HG03571 (cell line): ENCODE data around the gene ARHGEF17.

ENCODE experiments used
- ATAC-seq: cut with Tn5 transposase; IDR thresholded peaks from one replicate; pipeline ENCODE4 v1.9.1; 2021; ENCODE audit not compliant: unreplicated experiment

ARHGEF17 gene

DNA sequence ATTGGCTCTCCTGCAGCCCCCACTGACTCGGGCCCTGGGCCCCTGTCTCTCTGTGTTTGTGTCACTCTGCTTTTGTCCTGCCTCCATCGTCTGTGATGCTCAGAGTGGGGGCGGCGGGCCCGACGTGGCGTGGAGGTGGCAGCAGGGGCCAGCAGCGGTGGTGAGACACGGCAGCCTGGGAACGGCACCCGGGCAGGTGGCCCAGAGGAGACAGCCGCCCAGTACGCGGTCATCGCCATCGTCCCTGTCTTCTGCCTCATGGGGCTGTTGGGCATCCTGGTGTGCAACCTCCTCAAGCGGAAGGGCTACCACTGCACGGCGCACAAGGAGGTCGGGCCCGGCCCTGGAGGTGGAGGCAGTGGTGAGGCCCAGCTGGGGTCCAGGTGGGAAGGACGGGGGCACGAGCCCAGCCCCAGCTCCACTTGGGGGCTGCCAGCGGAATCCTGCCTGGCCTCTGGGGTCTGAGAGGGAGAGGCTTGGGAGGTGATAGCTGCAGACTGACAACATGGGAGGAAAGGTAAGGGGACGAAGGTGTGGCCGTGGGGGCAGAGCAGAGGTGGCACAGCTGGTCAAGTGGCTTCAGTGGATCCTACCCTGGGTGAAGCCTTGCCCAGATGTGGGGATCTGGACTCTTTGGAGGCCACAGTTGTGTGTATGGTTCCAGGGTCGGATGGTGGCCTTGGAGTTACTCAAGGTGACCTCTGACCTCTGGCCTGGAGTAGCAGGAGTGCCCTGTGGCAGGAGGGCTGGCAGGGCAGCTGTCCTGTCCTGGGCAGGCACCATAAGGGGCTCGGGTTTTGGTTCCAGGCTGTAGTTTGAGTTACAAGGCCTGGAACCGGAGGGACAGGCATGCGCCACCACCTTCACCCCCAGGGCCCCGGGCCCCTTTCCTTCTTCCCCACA lies 84.3 kb downstream of the ARHGEF17 start:
- no peak for ATAC-seq

DNA sequence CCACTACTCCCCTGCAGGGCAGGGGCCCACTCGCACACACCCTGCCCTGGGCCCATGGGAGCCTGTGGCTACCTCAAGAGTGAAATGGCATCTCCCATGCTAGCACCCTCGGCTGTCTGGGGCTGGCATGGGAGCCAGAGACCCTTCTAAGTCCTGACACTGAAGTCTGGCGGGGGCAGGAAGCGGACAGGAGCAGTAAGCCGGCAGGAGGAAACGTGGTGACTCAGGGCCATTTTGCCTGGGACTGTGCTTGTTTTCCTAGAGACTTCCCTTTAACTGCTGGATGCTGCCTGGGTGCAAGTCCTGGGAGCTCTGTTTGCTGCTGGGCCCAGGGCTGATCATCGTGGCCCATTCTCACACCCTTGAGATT lies 84.9 kb downstream of the ARHGEF17 start:
- ATAC-seq, result no peak

DNA sequence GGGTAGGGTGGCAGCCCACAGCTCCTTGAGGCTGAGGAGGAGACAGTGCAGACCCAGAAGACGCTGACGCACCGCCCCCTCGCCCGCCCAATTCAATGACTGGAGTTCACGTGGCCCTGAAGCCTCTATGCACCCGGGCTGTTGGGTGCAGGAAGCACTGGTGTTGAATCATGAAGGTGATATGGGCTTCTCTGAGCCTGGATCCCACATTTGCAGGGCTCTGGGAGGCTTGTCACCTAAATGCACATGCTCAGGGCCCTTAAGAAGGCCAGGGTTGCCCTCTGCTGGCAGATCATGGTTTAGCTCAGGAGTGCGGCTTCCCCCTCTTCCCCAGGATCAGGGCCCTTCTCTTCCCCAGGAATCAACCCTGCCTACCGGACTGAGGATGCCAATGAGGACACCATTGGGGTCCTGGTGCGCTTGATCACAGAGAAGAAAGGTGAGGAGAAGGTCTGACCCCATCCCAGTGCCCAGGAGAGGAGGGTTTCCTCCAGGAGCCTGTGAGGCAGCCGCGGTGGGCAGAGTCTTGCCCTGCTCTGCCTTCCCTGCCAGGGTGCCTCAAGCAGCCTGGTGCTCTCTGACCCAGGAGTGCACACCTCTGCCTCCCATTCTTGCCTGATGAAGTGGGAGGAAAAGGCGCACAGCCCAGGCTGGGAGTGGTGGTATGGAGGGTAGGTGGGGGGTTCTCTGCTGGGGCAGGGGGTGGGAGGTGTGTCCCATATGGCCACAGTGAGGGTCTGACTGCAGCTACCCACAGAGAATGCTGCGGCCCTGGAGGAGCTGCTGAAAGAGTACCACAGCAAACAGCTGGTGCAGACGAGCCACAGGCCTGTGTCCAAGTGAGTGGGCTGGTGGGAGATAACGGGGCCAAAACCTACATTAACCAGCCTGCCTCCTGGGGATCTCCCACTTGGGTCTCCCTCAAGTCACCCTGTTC lies 85.7 kb downstream of the ARHGEF17 start:
- ATAC-seq, result no peak

DNA sequence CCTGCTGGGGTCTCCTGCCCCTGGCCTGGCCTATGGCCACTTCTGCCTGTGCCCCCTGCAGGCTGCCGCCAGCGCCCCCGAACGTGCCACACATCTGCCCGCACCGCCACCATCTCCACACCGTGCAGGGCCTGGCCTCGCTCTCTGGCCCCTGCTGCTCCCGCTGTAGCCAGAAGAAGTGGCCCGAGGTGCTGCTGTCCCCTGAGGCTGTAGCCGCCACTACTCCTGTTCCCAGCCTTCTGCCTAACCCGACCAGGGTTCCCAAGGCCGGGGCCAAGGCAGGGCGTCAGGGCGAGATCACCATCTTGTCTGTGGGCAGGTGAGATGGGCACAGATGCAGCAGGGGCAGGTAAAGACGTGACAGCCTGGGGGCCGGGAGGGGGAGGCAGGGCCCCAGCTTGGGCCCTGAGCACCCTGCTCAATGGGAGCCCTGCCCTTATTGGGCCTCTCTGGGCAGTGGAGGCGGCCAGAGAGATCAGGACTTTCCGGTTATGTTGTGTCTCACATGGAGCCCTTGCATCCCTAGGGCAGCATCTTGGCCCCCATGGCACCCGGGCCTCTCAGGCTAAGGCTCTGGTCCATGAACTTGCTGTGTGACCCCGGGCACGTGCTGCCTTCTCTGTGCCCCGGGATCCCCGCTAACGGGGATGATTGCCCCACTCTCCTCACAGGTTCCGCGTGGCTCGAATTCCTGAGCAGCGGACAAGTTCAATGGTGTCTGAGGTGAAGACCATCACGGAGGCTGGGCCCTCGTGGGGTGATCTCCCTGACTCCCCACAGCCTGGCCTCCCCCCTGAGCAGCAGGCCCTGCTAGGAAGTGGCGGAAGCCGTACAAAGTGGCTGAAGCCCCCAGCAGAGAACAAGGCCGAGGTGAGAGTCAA lies 86.6 kb downstream of the ARHGEF17 start:
- ATAC-seq, result no peak

DNA sequence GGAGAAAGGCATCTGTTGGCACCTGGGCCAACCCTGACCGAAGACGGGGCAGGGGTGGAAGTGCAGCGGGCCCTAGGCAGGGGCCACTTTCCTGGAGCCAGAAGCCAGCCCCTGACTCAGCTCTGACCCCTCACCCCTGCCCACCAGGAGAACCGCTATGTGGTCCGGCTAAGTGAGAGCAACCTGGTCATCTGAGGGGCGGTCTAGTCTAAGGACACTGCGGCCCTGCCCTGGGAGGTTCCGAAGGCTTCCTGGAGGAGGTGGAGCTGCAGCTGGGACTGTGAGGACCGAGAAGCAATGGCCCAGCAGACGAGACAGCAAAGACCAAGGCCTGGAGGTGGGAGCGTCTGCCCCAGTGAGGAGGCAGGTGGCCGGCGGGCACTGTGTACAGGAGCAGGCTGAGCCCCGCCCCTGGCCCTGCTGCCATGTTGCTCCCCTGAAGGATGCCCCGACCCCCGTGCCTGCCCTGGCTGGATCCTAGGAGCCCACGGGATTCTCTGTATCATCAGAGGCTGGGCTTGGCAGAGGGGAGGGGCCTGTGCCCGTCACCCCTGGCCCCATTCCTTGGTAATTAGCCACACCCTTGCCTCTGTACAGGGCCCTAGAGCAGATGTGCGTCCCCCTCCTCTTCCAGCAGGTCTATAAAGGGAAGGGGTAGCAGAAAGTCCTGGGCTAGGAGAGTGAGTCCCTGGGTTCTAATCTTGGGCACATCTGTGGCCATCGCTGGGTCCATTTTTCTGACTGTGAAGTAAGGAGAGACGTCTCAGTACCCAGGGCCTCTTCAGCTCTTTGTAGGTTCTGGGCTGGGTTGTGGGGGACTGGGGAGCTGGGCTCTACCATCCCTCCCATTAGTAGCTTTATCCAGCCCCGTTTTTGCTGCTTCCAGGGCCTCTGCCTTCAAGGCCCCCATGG lies 87.5 kb downstream of the ARHGEF17 start:
- ATAC-seq, result no peak

DNA sequence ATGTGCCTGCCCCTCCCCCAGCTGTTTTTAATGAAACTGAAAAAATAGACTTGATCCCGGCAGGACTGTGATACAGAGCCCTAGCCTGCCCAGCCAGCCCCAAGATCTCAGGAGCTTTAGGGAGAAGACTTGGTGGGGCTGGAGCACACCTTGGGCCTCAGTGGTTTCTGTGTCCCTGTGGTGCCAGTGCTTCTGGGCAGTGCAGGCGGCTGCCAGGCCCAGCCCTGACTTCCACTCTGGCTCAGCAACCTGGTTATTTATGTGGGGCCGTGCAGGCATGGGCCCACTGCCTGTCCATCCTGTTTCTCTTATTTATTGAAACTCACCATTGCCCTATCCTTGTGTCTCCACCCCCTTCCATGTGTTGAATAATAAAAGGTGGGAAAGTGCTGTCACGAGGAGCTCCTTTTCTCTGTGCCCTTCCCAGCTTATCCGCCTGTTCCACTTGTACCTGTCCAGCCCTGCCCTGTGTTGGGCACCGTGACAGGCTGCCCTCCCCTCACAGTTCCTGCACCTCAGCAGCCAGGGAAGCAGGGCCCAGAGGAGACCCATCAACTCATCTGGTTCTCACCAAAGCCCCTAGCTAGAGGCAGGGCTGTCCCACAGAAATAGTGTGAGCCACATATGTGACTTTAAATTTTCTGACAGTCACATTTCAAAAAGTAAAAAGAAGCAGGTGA lies 88.3 kb downstream of the ARHGEF17 start:
- no peak for ATAC-seq

GRCh38 chr11:73396985-73397384 lies 88.9 kb downstream of the ARHGEF17 start:
- no peak for ATAC-seq

GRCh38 chr11:73397468-73398131 lies 89.5 kb downstream of the ARHGEF17 start:
- ATAC-seq, result no peak

DNA sequence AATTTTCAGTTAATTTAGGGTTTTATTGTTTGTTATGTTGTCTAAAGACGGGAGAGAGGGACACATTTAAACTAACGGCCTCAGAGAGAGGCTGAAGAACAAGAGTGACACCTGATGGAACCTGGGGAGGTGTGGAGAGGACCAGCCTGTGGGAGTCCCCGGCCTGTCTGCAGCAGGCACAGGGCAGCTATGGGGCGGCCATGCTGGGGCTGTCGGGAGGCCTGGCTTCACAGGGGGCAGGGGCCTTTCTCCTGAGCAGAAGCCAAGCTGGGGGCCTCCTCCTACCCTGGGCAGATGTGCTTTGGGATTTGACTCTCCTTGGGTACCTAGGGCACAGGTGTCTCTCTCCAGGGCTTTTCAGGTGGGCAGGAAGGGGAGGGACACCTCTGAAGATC lies 90.1 kb downstream of the ARHGEF17 start:
- ATAC-seq, result no peak

- no peak for ATAC-seq
These were observed 90.6 kb downstream of the ARHGEF17 start for GRCh38 chr11:73398721-73399120.

DNA sequence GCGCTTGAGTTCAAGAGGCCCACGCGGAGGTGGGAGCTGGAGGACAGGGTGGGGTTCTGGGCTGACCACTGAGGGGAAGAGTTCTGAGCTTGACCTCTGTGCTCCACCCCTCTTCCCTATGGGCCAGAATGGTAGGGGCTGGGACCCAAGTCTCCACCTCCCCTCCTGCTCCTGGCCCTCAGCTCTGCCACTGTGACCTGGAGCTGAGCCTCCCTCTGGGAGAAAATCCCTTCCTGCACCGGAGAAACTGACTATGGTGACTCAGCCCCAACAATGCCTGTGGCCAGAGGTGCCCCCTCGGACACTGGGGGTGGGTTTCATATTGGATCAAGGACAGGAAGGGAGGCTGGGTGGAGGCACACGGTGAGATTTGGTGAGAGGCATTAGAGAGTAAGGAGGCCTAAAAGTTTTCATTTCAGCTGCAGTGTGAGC lies 91.1 kb downstream of the ARHGEF17 start:
- no peak for ATAC-seq

DNA sequence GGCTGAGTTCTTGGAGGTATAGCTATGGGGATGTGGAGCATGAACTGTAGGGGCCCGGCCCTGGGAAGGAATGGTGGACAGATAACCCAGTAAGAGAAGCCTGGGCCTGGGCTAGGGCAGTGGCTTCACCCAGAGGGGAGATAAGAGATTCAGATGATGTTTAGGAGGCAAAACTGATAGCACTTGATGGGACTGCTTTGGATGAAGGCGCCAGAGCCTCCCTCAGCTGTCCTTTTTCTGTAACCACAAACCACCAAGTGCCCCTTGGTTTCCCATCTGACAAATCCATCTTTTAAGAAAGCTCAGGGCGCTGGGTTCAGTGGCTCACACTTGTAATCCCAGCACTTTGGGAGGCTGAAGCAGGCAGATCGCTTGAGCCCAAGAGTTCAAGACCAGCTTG lies 91.6 kb downstream of the ARHGEF17 start:
- ATAC-seq, result no peak

DNA sequence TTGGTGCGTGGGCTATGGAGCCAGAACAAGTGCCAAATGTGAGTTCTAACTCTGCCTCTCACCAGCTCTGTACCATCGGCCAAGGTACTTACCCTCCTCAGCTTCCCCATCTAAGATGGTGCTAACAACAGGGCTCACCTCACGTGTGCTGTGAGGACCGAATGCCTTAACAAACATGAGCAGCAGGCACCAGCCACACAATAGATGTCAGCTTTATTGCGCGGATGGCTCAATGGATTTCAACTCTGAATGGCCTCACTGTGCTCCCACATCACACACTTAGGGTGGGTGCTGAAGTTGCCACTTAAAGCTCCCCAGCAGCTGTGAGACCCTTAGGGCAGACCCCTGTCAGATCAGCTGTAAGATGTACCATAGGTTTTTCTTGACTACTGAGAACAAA lies 92.2 kb downstream of the ARHGEF17 start:
- no peak for ATAC-seq

GRCh38 chr11:73401217-73401923 lies 93.3 kb downstream of the ARHGEF17 start:
- no peak for ATAC-seq

DNA sequence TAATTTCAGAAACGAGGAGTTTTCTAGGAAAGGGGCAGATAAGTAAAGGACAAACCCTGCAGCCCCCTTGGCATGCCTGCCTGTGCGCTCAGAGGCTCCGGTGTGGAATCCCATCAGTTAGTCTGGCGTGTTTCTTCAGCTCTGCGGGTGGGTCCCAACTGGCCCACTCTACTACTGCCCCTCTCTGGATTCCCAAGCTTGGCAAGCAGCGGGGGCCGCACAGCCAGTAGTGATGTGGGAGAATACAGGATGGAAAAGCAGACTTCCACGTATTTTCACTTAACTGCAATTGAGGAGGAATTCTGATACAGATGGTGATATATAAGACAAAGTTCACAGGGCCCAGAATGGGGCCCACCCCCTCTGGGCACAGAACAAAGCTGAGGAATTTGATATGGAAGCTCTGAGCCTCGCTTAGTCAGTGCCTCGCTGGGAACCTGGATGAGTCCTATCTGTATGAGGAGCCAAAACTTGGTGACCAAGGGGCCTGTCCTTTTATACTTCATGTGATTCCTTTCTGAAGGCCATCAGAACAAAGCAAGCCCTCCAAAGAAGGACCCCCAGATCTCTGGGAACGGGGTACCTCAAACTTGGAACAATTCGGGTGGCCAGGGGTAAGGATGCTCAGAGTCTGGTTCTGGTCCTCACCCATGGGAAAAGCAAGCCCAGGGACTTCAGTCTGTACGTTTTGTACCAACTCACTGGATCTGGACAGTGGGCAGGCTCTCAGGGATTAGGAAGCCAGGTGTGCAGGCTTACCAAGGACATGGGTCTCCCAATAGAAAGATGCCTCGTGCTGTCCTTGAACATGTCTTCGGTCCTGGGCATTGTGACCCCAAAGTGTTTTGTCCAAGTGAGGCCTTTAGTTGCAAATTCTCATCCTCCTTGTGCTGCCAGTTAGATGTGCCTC lies 94.1 kb downstream of the ARHGEF17 start:
- ATAC-seq, result no peak

GRCh38 chr11:73402834-73403185 lies 94.7 kb downstream of the ARHGEF17 start:
- ATAC-seq, result no peak

GRCh38 chr11:73403541-73403940 lies 95.5 kb downstream of the ARHGEF17 start:
- no peak for ATAC-seq
